Activated CD4-positive, alpha-beta T cell treated with anti-CD3 and anti-CD28 coated beads, Interleukin-2, Interleukin-6, amounts not matched to agents 100 ng/mL and 50 ng/mL, durations not matched to agents 16 hours and 8 hours (primary cell): ENCODE measurements around the gene THEMIS.
A peak's percentile ranks its signal among the peaks of the same experiment; 100 is the strongest.

Experiments used
- DNase-seq: peaks from one replicate; pipeline ENCODE4 v3.0.0-alpha.2; 2020

Gene THEMIS

DNA sequence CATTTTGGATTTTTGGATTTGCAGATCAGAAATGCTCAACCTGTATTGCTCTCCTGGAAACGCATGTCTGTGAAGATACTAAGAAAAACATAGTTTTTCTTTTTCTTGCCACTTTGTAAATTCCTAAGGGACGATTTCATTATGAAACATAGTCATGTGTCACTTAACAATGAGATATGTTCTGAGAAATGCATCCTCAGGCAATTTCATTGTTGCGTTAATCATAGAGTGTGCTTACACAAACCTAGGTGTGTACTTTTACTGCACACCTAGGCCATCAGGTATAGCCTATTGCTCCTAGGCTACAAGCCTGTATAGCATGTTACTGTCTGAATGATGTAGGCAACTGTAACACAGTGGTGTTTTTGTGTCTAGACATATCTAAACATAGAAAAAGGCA, 13.4 kb upstream of the THEMIS start:
- no peak for DNase-seq

DNA sequence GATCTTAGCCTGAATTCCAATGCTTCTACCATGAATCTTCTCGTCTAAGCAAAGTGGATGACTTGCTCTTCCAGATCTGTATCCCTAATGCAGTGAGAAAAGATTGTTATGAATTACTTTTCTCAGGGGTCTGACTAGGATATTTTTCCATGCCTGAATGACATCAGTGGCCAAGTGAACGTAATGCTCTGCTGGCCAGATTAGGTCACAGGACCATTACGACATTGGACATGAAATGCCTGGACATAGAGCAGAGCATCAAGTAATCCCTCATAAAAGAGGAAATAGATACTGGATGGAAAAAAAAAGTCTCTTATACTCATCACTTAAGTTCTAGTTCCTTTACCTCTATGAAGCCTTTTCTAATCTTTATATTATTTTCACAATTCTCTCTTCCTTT, 12.1 kb upstream of the THEMIS start:
- DNase-seq = no peak

DNA sequence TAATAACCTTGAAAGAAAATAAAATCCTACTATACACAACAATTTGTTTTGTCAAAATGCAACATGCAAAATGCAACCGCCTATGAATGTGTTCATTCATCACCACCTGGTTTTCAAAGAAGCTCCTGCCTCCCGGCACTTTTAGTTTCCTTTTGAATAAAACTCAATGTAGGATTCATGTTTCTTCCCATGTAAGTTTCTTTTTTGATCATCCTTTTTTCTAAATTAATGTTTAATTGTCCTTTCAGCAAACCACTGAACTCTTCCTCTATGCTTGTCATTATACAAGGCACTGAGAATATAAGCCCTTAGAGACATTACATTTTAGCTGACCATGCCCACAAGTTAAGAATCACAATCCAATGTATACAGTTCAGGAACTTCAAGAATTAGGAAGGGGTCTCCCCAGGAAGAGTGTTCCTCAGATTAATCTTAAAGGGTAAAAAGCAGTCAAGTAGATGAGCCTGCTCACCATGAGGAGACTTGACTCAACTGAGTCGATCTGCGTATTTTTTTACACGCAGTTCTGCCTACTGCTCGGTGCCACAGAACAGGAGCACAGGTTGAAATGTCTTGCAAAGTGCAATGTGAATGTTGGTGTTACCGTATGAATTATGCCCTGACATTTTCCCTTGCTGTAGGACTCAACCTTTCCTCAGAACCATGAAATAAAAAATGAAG, 7.2 kb upstream of the THEMIS start:
- peak; percentile 87 for DNase-seq

DNA sequence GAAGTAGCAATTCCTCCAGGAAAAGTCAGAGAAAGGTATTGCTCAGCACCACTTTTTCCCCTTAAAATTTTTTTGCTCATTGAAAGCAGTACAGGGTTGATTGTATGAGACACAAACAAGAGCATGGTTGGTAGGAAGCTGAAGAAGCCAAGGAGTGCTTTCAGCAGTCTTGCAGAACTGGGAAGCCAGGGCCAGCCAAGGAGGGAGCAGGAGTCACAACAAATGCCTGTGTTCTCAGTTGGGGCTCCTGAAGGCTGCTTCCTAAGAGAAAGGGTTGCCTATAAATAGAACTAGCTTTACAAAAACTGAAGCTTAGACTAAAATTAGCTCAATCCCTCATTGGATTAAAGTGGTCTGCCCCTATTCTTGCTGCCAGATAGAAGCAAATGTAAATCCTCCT, 3.3 kb upstream of the THEMIS start:
- no peak for DNase-seq

DNA sequence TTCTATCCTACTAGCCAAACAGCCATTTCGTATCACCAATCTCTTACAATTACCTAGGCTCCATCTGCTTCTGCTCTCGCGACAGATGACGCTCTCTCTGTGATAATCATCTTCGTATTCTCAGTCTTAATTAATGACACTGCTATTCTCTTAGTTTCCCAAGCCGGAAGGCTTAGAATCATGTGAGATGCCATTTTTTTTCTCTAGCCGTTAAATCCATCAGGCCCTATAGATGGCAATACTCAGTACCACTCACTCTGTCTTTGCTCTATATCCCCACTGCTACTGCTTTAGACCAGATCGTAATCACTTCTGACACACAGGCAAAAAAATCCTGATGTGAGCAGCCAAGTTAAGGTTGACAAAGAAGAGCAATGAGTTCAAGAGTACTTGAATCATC, 2.1 kb upstream of the THEMIS start:
- DNase-seq = peak; percentile 45

DNA sequence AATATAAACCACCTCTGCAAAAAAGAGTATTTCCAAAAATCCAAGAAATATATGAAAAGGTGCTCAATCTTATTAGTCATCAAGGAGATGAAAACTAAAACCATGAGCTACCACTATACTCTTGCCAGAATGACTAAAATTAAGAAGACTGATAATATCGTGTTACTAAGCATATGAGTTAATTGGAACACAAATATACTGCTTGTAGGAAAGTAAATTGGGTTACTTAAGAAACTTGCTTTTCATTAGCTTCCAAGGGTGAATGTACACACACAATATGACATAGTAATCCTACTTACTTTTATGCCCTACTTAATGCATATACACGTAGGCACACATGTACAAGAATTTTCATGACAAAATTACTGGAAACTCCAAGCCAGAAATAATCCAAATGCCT, 3.4 kb downstream of the THEMIS start:
- peak; percentile 67 for DNase-seq

DNA sequence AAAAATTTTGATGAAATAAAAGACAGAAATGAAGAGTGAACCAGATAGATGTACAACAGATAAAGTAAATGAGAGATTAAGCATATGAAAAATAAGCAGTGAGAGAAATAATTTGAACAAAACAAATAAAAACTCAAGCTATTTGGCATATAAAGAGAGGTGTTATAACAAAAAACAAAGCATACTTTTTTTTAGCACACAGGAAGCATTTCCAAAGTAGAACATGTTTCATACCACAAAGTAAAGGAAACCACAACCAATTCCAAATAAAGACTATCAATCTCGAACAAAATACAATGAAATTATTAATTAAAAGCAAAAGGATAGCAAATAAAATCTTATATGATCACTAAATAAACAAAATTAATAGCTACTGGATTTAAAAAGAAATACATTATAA, 6.8 kb downstream of the THEMIS start:
- no peak for DNase-seq

DNA sequence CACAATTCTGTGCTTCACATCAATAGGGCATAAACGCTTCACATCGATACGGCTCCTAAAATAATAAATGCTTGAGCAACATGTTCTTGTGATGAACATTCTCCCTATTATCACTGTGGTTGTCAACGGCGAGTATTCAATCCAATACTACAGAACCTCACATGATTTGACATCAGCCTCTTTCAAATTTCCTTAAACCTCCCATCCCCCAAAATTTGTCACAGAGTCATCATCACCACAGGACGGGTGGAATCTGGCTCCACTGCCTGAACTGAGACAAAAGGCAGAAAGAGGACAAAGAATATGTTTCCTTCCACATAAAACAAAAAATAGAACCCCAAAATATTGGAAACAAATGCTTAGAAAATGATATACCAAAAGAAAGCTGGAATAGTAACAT, 7.3 kb downstream of the THEMIS start:
- DNase-seq = peak; percentile 86

DNA sequence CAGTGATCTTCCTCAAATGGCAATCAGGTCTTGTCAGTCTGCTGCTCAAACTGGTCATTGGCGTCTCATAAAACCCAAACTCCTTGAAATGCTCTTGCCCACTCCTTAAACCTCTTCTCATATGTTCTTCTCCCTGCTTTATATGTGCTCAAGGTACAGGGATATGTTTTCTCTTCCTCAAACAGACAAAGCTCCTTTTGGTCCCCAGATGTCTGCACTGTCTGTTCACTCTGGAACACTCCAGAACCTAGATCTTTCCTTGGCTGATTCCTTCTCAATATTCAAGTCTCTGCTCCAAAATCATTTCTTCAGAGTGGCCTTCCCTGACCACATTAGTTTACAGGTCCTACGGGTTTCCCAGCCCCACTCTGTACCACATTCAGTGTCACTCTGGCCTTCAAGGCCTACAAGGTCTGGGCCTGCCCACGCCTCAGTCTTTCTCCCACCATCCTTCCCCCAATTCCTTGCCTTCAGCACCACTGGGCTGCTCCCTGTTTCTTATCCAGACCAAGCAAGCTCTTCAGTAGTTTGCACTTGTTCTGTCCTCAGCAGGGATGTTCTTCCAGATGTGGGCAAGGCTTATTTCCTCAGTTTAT, 9.0 kb downstream of the THEMIS start:
- DNase-seq = no peak

DNA sequence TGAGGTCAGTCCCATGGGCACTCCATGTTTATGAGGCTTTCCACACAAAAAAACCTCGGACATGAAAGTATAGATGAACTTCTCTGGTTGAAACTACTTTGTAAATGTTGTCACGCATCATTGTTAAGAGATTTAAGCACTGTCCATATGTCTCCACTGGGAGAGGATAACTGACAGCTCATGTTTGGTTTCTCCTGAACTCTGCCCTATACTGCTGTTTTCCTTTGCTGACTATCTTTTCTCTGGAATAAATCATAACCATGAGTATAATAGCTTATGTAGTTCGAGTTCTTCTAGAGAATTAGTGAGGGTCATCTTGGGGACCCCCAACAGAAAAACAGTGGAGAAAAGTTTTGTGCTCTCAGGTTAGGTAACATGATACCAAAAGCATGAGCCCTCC, 14.3 kb downstream of the THEMIS start:
- no peak for DNase-seq

DNA sequence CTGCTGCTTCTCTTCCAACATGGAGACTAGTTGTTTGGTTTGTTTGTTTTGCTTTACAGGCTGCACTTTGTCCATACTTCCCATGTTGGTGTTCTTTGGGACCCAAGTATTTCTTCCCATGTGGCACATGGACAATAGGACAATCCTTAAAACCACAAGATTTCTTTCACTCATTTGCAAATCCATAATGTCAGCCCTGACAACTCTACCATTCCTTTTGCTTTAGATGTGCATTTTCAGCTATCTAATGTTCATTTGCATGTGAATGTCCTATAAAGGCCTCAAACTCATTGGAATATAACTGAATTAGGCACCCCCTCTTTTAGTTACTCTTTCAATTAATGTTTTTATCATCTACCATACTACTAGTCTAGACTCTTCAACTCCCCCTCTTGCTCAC, 16.7 kb downstream of the THEMIS start:
- no peak for DNase-seq

DNA sequence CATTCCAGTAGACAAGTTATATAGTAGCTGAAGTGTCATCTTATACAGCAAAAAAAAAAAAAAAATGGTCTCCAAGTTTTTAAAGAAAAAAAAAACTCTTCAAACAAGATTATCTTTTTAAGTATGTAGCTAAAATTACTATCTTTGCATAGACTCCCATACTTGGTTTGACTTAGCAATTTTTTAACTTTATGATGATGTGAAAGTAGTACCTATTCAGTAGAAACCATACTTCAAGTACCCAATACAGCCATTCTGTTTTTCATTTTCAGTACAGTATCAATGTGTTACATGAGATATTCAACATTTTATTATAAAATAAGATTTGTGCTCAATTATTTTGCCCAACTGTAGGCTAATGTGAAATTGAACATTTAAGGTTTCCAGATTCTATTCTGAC, 18.9 kb downstream of the THEMIS start:
- DNase-seq = peak; percentile 27

DNA sequence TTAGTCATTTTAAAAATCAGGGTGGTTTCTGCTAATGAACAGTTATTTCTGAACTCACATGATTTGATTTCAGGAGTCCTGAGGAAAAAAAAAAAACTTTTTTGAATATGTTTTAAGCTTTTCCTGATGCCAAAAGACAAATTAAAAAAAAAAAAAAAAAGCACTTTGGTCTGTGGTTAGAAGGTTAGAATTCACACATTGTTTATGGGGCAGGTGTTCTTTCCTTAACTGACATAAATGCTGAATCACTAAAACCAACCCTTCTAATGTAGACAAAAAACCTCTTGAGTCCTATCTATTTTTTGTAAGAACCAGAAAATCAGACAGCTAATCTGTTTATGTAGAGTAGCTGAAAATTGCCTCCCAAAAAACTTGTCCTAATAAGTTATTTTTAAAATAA, 20.4 kb downstream of the THEMIS start:
- peak; percentile 72 for DNase-seq

DNA sequence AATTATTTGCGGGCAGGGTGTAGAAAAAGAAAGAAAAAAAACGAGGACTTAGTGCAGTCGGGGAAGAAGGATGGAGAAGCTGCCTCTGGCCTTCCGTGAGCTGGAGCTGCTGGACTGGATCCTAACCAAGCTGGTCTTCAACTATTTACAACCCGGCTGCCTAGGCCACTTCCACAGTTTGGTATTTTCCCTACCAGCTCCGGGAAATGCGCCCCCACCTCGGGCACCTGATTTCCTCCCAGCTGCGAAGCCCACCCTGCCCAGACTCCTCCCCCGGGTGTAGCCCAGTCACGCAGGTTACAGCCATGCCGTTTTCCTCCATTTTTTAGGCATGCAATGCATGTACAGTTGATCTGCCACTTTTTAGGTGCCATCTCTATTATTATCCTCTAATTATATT, 21.2 kb downstream of the THEMIS start:
- peak; percentile 68 for DNase-seq

DNA sequence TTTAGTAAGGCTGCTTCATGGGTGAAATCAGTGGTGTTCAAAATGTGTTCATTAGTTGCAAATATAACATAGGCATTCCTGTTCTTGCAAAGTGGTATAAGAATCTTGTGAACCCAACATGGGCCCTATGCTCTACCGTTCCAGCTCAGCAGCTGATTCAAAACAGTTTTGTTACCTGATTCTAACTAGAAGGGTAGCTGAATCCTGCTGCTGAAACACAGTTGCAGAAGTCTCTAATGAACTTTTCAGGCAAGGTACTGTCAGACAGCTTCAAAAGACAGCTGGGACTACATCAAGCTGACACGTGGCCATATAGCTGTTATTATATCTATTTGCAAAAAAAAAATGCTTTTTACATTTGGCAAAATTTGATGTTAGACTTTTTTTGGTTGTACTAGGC, 22.7 kb downstream of the THEMIS start:
- peak; percentile 64 for DNase-seq

DNA sequence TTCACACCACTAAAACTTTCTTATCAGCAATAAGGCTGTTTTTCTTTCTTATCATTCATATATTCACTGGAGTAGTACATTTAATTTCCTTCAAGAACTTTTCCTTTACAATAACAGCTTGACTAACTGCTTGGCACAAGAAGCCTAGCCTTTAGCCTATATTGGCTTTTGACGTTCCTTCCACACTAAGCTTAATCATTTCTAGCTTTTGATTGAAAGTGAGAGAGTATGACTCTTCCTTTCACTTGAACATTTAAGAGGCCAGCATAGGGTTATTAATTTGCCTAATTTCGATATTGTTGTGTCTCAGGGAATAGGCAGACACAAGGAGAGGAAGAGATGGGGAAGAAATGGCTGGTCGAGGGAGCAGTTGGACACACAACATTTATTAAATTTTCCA, 23.6 kb downstream of the THEMIS start:
- peak; percentile 79 for DNase-seq

DNA sequence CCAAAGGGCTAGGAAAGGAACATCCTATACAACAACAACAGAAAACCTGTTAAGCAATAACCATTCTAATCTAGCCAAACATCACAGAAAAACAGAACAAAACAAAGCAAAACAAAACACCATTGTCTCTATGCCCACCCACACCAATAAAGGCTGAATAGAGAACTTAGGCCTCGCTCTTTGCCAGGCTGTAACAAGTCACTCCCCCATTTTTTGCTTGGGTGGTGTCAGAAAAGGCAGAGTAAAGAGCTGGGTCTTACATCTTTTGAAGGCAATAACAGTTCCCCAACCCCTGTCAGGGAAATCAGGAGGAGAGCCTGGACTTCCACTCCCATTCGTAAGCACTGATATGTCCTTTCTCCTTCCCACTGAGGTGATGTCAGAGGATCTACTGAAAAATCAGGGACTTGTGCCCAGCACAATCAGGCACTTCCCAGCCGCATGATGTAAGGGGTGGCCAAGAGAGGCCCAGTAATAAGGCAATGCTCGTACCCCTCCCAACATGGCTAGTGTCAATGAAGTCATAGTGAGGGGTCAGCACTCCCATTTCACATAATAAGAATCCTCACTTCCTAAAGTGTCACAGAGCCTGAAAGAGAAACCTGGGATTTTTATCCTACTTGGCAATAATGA, 31.0 kb downstream of the THEMIS start:
- DNase-seq = no peak

DNA sequence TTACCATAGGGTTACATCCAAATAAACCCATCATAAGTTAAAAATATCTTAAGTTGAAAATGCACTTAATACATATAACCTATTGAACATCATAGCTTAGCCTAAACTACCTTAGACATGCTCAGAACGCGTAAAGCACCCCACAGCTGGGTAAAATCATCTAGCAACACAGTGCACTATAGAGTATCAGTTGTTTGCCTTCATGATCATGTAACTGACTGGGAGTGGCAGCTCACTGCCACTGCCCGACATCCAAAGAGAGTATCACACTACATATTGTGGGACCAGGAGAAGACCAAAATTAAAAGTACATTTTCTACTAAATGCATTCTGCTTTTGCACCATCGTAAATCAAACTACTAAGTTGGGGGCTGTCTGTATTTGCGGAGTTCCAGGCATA, 31.7 kb downstream of the THEMIS start:
- no peak for DNase-seq

DNA sequence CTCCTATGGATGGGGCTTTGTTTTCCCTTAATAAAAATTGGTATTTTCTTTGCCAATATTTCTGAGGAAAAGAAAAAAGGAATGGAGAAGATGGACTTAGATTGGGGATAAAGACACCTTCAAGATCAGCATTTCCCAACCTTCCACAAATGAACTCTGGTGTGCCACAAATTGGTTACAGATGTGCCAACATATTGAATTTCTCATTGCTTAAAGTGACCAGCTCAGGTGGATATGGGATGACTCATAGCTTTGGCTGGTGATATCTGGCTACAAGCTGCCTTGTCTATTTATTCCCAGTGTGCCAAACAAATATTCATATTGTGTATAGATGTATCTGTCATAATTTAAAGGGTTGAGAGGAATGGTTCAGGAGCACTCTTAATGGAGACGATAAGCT, 32.5 kb downstream of the THEMIS start:
- DNase-seq = no peak

DNA sequence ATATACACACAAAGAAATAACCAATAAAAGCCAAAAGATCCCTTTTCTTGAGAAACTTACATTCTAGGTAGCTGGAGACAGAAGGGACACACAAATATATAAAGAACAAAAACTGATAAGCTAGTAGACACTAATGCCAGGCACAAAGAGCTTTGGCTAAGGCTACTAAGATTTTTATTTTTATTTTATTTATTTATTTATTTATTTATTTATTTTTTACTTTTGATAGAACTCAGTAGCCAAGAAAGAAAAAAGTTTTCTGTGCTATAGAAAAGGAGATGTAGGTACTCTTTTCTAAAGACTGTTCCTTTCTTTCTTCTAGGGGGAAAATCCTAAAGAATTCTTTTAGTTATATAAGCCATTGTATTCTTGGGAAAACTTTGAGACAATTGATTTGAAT, 34.1 kb downstream of the THEMIS start:
- no peak for DNase-seq

DNA sequence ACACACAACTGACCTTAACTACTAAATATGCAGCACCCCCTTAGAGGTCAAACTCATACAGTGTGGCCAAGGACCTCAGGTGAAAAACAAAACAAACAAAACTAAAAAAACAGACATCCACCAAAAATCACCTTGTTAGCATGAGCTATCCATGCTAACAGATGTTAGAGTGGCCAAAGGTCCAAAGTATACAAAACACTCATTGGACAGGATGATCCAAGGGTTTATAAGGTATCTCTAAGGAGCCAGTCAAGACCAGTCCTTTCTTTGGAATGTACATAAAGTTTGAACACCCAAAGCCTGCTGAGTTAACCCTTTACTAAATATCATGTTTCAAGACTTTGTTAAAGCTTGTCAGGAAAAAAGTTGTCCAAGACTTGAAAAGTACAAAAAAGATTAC, 35.8 kb downstream of the THEMIS start:
- no peak for DNase-seq

DNA sequence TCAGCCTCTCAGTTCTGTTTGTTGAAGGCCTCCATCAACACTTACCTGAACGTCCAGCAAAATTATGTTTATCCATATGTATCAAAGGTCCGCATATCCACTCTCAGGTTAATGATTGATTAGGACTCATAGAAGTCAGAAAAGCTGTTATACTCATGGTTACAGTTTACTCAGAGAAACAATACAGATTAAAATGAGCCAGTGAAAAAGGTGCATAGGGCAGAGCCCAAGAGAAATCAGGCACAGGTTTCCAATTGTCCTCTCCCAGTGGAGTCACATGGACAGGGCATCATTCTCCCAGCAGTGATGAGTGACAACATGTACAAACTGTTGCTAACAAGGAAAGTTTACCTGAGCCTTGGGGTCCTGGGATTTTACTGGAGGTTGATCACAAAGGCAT, 36.2 kb downstream of the THEMIS start:
- no peak for DNase-seq

DNA sequence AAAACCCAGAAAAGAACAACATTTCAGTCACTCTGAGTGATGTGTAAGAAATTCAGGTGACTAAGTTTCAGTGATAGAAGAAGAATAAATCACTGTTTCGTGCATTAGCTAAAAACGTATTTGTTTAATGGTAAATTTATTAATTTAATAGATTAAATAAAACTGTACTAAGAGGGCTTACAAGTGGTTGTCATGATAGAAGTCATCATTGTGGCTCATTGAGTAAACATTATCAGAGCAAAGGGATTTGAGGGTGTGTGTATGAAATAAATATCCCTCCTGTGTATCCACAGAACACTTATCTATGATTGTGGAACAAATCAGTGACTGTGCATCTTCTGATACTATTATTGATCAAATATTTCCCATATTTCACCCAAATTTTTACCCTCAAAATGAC, 40.1 kb downstream of the THEMIS start:
- DNase-seq = no peak

DNA sequence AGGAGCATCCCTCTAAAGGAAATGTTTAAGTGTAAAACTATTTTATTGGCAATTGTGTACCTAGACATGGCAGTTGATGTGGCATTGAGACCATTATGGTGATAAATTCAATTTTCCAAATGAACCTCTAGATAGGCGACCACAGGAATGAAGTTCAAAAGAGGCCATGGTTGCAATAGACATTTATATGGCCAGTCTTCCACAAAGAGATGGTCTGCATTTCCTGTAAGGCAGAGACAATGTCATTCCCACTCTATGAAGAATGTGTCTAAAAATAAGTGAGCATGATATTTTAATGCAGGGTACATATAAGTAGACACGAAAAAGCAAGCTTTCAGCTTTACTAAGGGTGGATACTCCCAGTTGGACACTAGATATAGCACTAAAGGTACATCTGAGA, 40.9 kb downstream of the THEMIS start:
- no peak for DNase-seq
